NCI-H187 (cell line): Measurements from ENCODE around the gene LACRT.
"Not testable (repeated sequence)": the region's sequence is repeated elsewhere in the genome, so short reads cannot be mapped to it uniquely, and the experiment has no call there.

ENCODE experiments used
- DNase-seq, 2 experiments: peaks; one replicate each; lab custom pipeline; 2025; lab: John Stamatoyannopoulos, UW

The LACRT gene

GRCh38 chr12:54634795-54635194, at the start of gene LACRT:
Gene LACRT (minus strand): TSS chr12:54634895. CDS start chr12:54634841, 54 bp downstream.
- no peak for DNase-seq

DNA sequence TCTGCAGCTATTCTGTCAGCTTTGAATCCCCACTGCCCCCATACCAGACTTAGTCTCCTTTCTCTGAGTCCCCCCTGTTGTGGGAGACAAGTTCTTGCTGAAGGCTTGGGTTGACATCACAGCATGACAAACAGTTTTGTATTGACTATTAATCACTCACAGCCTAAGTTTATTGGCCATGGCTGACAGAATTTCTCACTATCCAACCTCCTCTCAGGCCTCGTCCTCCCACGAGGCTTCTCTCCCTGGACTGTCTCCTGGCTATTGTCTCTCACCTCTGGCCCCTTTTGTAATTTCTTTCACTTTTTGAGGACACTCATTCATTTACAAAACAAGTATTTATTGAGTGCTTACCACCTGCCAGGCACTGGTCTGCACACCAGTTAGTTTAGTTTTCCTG, 48.7 kb upstream of the LACRT start:
- DNase-seq: no peak

DNA sequence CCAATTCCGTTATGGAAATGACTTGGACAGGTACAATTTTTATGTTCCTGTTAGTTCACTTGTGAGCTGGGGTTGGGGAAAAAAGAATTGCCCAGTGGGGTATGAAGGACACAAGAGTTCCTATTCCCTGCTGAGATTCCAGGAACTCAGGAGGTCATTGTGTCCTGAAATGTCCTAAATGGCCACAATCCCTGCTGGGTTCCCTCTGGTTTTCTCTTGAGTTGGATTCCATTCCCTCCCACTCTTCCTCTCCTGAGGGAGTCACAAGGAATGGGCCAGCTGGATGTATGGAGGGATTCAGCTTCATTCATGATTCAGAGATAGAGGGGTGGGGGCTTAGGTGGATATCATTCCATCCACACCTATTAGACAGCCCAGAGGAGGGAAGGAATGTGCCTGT, 48.0 kb upstream of the LACRT start:
- no peak for DNase-seq

GRCh38 chr12:54680374-54680773, 45.7 kb upstream of the LACRT start:
- no peak for DNase-seq

DNA sequence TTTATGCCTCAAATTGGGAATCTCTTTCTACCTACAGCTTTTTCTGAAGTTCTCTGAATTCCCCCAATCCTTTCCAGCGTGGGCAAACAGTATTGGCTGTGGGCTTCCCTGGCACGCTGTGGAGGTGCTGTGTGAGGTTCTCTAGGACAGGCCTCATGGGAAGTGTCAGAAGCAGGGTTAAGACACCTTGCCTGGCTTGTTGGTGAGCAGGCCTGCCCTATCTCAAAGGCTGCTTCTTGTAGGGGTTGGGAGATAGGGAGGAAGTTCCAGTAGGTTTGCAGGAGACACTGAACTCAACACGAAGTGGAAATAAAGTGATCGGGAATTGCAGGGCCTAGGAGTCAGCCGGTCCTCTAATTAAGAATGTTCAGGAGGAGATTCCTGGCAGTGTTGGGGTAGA, 43.4 kb upstream of the LACRT start:
- no peak for DNase-seq

DNA sequence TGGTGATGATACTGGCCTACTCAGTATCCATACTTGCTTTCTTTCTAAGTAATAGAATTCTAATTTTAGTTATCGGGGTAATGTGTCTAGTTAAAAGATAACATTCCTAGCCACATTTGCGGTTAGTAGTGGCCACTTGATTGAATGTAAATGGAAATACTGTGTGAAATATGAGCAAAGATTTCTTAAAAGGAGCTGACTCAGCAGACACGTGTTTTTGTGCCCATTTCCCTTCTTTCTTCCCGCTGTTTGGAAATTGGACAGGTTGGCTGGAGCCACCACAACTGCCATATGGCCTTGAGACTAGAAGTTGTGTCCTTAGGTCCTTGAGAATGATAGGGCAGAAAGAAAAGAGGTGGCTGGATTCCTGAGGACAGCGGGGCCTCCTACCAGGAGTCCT, 33.2 kb upstream of the LACRT start:
- DNase-seq: no peak

DNA sequence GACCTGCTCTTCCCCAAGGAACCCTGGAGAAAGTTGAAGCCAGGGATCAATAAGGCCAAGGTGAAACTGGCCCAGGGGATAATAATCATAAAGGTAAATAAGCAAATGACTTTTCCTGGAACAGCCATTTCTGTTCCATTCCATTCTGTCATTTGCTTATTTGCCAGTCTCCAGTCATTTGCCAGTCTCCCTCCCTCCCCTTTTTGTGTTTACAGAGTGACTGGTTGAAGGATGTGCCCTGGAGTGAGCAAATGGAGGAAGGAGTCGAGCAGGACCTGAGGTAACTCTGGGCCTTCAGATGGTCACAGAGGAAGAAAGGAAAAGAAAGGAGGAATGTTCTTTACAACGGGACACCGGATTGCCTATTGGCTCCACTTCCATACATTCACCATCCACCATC, 31.3 kb upstream of the LACRT start:
- no peak for DNase-seq

GRCh38 chr12:54665022-54665635, 30.4 kb upstream of the LACRT start:
- DNase-seq: not testable (repeated sequence)

DNA sequence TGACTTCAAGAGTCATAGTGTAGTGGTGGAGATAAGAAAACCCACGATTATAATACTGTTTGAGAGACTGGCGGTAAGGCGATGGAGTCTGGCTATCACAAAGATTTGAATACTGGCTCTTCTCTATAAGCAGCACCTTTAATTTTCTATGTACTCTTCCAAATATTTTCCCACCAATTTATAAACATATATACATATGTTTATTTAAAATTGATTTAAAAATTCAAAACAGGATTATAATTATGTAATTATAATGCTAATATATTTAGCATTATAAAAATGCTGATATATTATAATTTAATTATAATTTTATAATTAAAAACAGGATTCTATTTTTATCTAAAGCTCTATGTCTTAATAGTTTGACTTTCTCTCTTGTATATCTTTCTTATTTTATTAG, 28.9 kb upstream of the LACRT start:
- no peak for DNase-seq

DNA sequence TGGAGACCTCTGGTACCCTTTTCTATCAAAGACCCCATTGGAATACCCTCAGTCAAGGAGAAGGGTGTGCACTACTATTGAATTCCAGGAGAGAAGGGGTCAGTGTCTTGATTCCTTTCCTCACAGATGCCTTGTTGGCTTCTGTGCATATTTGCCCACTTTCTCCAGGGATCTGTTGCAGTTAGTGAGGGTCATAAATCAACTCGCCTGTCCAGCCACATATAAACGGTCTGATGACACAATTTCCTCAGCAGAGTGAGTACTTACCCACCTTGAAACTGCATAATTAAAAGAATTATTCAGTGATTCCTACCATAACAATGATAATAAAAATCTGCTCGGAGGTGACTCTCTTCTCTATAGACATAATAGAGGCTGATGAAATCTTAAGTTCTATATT, 27.3 kb upstream of the LACRT start:
- DNase-seq: no peak

GRCh38 chr12:54661048-54661447, 26.4 kb upstream of the LACRT start:
- no peak for DNase-seq

- no peak for DNase-seq
Measured at GRCh38 chr12:54660320-54660962, 25.7 kb upstream of the LACRT start.

DNA sequence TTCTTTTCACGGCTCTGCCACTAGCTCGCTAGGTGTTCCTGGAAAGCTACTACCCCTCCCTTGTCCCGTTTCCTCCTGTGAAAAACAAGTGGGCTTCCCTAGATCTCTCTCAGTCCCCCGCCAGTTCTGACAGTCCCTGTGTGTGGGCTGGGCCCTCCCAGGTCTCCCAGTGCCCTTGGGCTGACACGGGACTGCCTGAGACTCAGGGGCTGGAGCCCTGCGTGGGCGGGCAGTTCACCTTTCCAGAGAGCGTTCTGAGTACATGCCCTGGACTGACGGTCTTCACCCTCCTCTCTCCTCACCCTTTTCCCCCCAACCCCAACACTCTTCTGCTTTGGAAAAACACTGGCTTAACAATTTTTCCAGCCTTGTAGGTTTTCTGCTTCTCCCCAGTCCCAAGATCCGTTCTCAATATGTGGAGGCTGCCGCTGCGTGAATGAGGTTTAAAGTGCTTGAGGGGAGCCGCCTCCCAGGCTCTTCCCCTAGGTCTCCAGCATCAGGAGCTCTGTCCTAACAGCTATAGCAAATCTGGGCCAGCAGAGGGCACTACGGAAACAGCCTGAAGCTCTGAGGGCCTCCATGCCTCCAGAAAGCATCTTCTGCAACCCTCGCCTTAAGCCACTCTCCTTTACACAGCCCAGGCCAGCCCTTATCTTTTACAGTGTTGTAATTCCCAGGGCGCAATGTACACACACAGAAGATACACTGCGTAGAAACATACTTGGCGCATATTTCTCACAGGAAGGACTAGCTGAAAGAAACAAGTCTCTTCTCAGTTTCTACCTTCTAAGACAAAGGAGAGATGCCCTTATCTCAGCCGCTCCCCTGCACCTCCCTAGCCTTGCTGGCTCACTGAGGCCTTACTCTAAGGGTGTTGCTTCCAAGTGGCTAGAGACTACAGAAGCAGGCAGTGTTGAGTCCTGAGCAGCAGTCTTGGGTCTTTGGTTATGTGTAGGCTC, 23.9 kb upstream of the LACRT start:
- DNase-seq: peak in 1 of 2 experiments; percentile 8

- DNase-seq: no peak
Measured at GRCh38 chr12:54657105-54657607, 22.5 kb upstream of the LACRT start.

- no peak for DNase-seq
Measured at GRCh38 chr12:54654926-54655325, 20.2 kb upstream of the LACRT start.

GRCh38 chr12:54653025-54653424, 18.3 kb upstream of the LACRT start:
- DNase-seq: no peak

DNA sequence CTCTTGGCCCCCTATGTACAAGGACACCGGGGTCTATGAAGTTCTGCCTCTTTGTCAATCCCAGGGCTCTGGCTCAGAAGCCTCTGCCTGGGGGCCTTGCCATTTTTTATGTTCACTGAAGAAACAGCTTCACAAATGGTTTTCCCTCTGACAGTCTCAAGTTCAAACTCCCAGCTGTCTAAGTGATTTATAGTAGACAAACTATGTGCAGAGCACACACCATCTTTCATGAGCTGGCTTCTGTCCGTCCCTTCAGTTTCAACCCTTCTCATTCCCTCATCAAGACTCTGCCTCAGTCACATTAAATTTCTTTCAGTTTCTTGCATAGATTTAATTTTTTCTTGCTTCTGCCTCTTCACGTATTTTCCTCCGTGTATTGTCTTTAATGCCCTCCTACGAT, 16.2 kb upstream of the LACRT start:
- DNase-seq: no peak

DNA sequence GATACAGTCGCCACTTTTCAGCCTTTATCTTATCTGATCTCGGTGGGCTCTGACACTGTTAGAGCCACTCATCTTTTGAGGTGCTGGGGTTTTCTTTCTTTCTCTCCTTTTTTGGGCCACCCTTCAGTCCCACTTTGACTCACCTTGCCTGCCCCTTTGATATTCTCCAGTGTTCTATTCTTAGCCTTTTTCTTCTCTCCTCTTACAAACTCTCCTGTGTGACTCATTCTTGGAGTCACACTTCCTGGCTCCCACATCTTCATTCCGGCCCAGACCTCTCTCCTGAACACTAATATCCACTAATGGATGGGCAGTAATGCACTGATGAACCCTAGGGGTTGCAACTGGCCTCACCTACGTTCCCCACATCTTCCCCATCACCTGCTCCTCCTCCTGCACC, 15.7 kb upstream of the LACRT start:
- DNase-seq: no peak

DNA sequence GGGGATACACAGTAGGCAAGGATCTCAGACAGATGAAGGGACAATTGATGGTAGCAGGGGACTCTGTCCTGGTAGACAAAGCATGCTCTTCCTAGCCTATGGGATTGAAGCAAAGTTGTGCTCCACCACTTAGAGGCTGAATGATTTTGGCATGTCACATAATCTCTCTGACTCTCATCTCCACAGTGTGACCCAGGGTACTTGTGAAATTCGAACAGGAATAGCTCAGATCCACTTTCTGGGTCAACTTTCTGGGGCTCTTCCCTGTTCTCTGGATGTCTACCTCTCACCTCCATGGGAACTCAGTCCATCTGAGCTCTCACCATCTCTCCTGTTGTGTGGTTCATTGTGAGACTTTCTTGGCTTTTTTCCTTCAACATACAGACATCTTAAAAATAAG, 15.1 kb upstream of the LACRT start:
- DNase-seq: no peak

DNA sequence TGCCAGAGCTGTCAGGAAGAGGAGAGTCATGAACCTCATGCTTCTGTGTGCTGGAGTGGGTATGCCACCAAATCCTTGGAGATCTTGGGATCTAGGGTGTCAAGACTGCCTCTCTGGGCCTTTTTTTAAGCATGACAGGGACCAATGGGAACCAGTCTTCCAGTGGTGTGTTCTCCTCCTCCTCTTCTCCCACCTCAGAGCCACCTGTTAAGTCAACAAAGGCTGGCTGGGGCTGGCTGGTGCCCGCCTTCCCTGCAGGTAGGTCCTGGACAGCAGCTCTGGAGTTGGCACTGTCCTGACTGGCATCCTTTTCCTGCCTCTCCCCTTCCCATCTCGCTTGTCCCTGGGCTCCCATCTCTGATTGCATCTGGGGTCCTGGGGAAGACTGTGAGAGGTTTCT, 13.6 kb upstream of the LACRT start, which contains the start of gene DCD:
TSS of gene DCD (minus strand) at position 101 of the 400 bp plus-strand sequence. CDS start at position 39, 62 bp downstream.
- no peak for DNase-seq

- DNase-seq: no peak
Measured at GRCh38 chr12:54641554-54641953, 6.9 kb upstream of the LACRT start.

DNA sequence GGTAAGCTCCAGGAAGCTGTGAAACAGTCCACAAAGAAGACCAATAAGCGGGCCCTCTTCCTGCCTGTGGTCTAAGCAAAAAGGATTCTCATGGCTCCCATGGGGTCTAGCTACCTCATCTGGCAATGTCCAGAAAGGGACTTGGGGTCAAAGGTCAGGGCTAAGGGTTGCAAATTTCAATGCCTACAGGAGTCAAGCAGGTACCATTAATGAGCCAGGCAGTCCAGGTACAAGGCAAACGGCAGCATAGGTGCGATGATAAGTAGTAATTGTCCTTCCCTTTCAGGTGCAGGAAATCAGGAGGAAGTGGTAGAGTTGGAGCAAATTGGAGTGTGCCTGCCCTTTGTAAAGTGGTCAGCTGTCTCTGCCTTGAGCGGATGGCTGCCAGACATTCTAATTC, 6.4 kb upstream of the LACRT start:
- DNase-seq: no peak

DNA sequence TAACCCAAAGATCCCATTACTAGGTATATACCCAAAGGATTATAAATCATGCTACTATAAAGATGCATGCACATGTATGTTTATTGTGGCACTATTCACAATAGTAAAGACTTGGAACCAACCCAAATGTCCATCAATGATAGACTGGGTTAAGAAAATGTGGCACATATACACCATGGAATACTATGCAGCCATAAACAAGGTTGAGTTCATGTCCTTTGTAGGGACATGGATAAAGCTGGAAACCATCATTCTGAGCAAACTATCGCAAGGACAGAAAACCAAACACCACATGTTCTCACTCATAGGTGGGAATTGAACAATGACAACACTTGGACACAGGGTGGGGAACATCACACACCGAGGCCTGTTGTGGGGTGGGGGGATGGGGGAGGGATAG, 4.4 kb upstream of the LACRT start:
- DNase-seq: not testable (repeated sequence)
